ENCODE data around the gene CABS1.

The CABS1 gene

GRCh38 chr4:70334681-70335080 is at the start of gene CABS1:
Gene CABS1 (plus strand): TSS chr4:70334981. CDS start chr4:70335040, 59 bp downstream.
- DNase-seq (ENCODE audit: low read depth), result no peak

GRCh38 chr4:70288651-70289050 is 46.1 kb upstream of the CABS1 start:
- DNase-seq (ENCODE audit: low read depth), result no peak

- no peak for DNase-seq (ENCODE audit: low read depth)
These were observed 43.4 kb upstream of the CABS1 start for GRCh38 chr4:70291341-70291740.

DNA sequence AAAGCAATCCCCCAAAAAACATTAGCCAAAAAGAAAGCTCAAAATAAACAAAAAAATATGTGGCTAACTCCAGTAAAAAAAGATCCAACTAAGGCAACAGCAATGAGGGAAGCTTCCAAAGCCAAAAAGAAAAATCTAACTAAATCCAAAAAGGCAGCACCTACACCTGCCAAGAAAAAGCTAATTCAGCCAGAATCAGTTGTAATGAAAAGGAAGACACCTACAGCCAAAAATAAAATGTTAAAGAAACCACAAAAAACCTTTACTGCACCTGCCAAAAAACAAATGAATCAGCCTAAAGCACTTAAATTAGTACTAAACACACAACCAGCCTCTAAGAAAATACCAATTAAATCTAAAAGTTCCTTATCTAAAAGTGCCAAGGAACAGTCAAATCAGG is 37.2 kb upstream of the CABS1 start:
- DNase-seq (ENCODE audit: low read depth), result no peak

GRCh38 chr4:70298051-70298450 is 36.7 kb upstream of the CABS1 start:
- no peak for DNase-seq (ENCODE audit: low read depth)

- no peak for DNase-seq (ENCODE audit: low read depth)
These were observed 35.1 kb upstream of the CABS1 start for GRCh38 chr4:70299643-70300042.

- DNase-seq (ENCODE audit: low read depth), result no peak
These were observed 34.6 kb upstream of the CABS1 start for GRCh38 chr4:70300215-70300614.

- DNase-seq (ENCODE audit: low read depth), result no peak
These were observed 31.7 kb upstream of the CABS1 start for GRCh38 chr4:70303090-70303489.

DNA sequence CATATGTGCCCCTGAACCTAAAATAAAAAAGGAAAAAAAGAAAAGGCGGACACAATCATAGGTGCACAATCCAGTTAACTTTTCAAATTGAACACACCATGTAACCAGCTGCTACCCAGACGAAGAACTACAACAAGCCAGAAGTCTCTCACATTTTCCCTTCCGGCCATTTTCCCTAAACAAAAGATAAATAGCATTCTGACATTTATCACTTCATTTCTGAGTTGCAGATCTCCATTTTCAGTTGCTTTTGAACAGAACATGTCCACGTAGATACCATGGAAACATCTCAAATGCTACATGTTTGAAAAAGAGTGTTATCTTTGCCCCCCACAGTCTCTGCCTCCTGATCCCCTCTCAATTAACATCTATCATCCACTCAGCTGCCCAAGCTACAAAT is 29.2 kb upstream of the CABS1 start:
- no peak for DNase-seq (ENCODE audit: low read depth)

DNA sequence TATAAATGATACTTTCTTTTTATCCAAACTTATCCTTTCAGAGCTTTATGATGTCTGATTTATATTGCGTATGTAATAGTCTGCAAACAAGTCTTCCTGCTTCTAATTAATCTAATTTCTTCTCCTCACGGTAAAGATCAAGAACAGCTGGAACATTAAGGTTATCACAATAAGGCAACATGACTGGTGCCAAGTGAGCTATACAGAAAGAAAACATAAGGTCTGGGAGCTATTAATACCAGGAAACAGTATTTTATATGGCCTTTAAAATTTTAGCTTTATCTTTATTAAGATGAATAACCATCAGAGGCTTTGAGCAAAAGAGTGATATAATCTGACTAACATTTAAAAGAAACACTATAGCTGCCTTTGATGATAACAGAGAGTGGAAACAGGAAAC is 28.7 kb upstream of the CABS1 start:
- no peak for DNase-seq (ENCODE audit: low read depth)

- DNase-seq (ENCODE audit: low read depth), result no peak
These were observed 21.0 kb upstream of the CABS1 start for GRCh38 chr4:70313736-70314135.

DNA sequence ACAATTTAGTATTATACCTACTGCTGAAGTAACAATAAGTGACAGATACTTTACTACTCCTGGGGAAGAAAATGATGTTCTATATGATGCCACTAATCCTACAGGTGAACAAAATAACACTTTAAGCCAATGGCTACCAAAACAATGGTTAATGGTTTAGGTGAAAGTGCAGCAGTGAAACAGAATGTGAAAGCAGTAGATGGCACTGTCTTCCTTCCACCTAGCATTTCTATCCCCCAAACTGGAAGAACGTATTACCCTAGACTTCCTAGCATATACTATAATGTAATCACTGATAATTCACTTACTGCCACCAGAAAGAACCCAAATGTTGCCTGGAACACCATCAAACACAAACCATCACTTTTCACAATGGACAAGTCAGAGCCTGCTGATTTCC is 18.9 kb upstream of the CABS1 start:
- DNase-seq (ENCODE audit: low read depth), result no peak

- no peak for DNase-seq (ENCODE audit: low read depth)
These were observed 8.7 kb upstream of the CABS1 start for GRCh38 chr4:70326052-70326451.

- no peak for DNase-seq (ENCODE audit: low read depth)
These were observed 1.3 kb downstream of the CABS1 start for GRCh38 chr4:70336043-70336442.

DNA sequence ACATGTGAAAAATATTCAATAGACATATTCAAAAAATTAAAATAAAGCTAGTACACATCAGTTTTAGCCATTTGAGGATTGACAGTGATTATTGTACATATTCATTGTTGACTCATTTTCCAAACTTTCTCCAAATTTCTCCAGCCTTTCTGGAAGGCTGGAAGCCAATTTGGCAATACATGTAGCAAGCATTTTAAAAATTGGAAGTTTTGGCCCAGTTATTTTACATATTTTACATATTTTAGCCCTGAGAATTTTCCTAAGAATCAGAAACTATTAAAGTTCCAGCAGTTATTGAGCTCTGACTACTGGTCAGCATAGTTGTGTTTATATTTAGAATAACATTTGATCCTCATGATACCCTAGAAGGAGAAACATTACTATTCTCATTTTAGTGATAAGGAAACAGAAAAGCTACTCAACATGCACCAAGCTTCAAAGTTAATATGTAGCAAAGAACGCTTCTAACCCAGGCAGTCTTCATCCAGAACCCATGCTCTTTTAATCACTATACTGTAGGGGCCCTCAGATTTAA is 3.2 kb downstream of the CABS1 start:
- no peak for DNase-seq (ENCODE audit: low read depth)

DNA sequence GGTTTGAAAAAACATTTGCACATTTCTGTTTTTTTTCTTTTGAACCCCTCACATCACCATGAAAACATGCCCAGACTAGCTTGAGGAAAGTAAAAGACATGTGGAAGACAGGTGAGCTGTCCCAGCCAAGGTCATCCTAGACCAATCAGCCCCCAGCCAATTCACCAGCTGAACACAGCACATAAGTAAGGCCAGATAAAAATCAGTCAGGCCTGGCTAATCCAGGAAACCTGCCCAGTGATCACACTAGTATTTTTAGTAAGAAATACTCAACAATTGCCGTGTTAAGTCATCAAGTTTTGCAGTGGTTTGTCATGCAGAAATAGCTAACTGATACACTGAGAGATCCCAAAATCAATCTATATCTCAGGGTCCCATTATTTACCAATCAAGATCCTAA is 21.4 kb downstream of the CABS1 start:
- DNase-seq (ENCODE audit: low read depth), result no peak

GRCh38 chr4:70359115-70359661 is 24.4 kb downstream of the CABS1 start:
- no peak for DNase-seq (ENCODE audit: low read depth)

- no peak for DNase-seq (ENCODE audit: low read depth)
These were observed 25.7 kb downstream of the CABS1 start, which contains the start of gene SMR3A for GRCh38 chr4:70360460-70360859. Gene SMR3A (plus strand): TSS chr4:70360760. CDS start chr4:70362116, 1,356 bp downstream.

DNA sequence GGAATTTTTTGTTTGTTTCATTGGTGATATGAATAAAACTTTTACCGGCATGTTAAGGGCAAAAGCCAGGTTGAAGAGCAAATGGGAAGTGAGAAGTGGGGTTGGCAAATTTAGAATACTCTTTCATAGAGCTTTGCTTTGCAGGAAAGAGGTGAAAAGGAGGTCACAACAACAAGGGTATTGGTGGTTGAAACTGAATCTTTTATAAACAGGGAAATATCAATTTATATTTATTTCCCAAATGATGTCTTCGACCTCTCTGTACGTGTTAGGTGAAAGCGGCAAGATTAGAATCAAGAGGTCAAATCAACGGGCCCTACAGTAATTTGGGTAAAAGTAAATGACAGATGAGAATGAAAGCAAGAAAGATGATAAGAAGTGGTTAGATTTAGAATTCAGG is 29.2 kb downstream of the CABS1 start:
- DNase-seq (ENCODE audit: low read depth), result no peak

GRCh38 chr4:70365479-70365878 is 30.7 kb downstream of the CABS1 start:
- no peak for DNase-seq (ENCODE audit: low read depth)

DNA sequence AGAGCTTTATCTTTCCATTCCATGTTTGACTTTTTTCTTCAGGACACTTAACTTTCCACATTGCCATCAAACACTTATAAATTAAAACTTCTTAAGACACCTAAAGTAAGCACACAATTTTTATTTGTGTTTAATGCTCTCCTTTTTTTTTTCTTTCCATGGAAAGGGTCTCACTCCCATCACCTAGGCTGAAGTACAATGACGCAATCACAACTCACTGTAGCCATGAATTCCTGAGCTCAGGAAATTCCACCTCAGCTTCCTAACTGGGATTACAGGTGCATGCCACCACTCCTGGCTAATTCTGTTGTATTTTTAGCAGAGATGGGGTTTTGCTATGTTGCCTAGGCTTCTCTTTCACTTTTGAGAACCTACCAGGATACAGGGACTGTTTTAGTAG is 33.0 kb downstream of the CABS1 start:
- DNase-seq (ENCODE audit: low read depth), result no peak

DNA sequence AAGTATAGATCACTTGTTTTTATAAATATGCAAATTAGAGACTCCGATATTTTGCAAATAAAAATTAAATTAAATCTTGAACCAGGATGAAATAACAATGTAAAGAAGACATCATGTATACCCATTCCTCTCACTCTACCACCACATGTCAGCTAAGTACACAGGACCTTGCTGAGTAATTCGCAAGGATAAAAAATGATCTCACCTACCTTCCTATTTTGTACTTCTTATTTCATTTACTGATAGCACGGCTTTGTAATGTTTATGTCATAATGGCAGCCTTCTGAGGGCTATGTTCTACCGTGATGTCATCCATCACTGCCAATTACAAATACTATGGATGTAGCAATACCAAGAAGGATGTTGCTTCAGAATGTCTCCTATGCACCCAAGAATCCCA is 37.2 kb downstream of the CABS1 start:
- no peak for DNase-seq (ENCODE audit: low read depth)

GRCh38 chr4:70372760-70373159 is 38.0 kb downstream of the CABS1 start:
- no peak for DNase-seq (ENCODE audit: low read depth)

- DNase-seq (ENCODE audit: low read depth), result no peak
These were observed 45.8 kb downstream of the CABS1 start for GRCh38 chr4:70380578-70380977.
